Liver (tissue), 9 donors: ENCODE measurements around the gene C10orf62. TPM values are rescaled to one million over a fixed set of nuclear protein-coding genes. Genes with fewer than 3 reads are reported as not detected.

ENCODE experiments used
- DNase-seq: peaks from one replicate; pipeline ENCODE4 v3.0.0-alpha.2; 2017; ENCODE audit warnings: low spot score
- H3K27ac ChIP-seq, 2 donors: one replicate each; pipeline ENCODE4 v1.7.0; 2013; ENCODE audit warnings: inconsistent platforms in 2 of 2, low read length in 2 of 2, control low read depth in 1 of 2, low read depth in 1 of 2, mild to moderate bottlenecking in 1 of 2
- H3K27me3 ChIP-seq, 4 donors: one replicate each; pipeline versions ENCODE4 v1.6.1 to v1.7.0; 2013; ENCODE audit warnings: low read length in 3 of 4, inconsistent platforms in 1 of 4, mild to moderate bottlenecking in 1 of 4, moderate library complexity in 1 of 4; ENCODE audit not compliant: control insufficient read depth in 4 of 4, insufficient read depth in 4 of 4
- H3K36me3 ChIP-seq, 4 donors: one replicate each; pipeline versions ENCODE4 v1.6.1 to v1.7.0; 2013; ENCODE audit warnings: low read length in 3 of 4, mild to moderate bottlenecking in 3 of 4, low read depth in 1 of 4, moderate library complexity in 1 of 4; ENCODE audit not compliant: control insufficient read depth in 4 of 4, insufficient read depth in 3 of 4
- H3K4me1 ChIP-seq, 4 donors: one replicate each; pipeline versions ENCODE4 v1.6.1 to v1.7.0; 2013; ENCODE audit warnings: low read length in 3 of 4, mild to moderate bottlenecking in 3 of 4, moderate library complexity in 1 of 4; ENCODE audit not compliant: control insufficient read depth in 4 of 4, insufficient read depth in 4 of 4
- H3K4me3 ChIP-seq, 3 donors: one replicate each; pipeline versions ENCODE4 v1.6.1 to v1.7.0; 2013; ENCODE audit warnings: low read length in 3 of 3, control low read depth in 1 of 3, low read depth in 1 of 3, mild to moderate bottlenecking in 1 of 3
- H3K9ac ChIP-seq, 2 donors: one replicate each; pipeline ENCODE4 v1.7.0; 2013; ENCODE audit warnings: low read length in 2 of 2, mild to moderate bottlenecking in 2 of 2, moderate library complexity in 2 of 2, control low read depth in 1 of 2, low read depth in 1 of 2
- H3K9me3 ChIP-seq, 4 donors: one replicate each; pipeline versions ENCODE4 v1.6.1 to v1.7.0; 2013; ENCODE audit warnings: low read length in 3 of 4; ENCODE audit not compliant: control insufficient read depth in 4 of 4
- ATF3 ChIP-seq: IDR thresholded peaks from 2 replicates; pipeline ENCODE4 v1.6.1; 2016; ENCODE audit warnings: antibody characterized with exemption
- CTCF ChIP-seq: fragments of 150-350 bp; IDR thresholded peaks from 2 replicates; pipeline ENCODE4 v1.5.1; 2017; ENCODE audit warnings: improper control_type of control experiment, low read depth, low read length; ENCODE audit not compliant: missing input control
- EGR1 ChIP-seq, 2 donors: IDR thresholded peaks; 2 replicates each; pipeline ENCODE4 v1.6.1; 2016 to 2018; ENCODE audit warnings: antibody characterized with exemption in 2 of 2, low read depth in 2 of 2
- FOXA1 ChIP-seq: IDR thresholded peaks from 2 replicates; pipeline ENCODE4 v1.6.1; 2016; ENCODE audit warnings: antibody characterized with exemption
- FOXA2 ChIP-seq: IDR thresholded peaks from 2 replicates; pipeline ENCODE4 v1.6.1; 2016; ENCODE audit warnings: antibody characterized with exemption
- GABPA ChIP-seq, 2 donors: IDR thresholded peaks in 1 of 2; conservative IDR thresholded peaks in 1 of 2; 2 replicates each; pipeline ENCODE4 v1.6.1; 2016; ENCODE audit warnings: antibody characterized with exemption in 2 of 2, mild to moderate bottlenecking in 1 of 2, moderate library complexity in 1 of 2
- HNF4A ChIP-seq, 2 donors: conservative IDR thresholded peaks; 2 replicates each; pipeline ENCODE4 v1.6.1; 2016; ENCODE audit warnings: antibody characterized with exemption in 2 of 2, mild to moderate bottlenecking in 2 of 2
- HNF4G ChIP-seq: IDR thresholded peaks from 2 replicates; pipeline ENCODE4 v1.6.1; 2016; ENCODE audit warnings: antibody characterized with exemption
- JUND ChIP-seq, 2 donors: IDR thresholded peaks; 2 replicates each; pipeline ENCODE4 v1.6.1; 2016; ENCODE audit warnings: antibody characterized with exemption in 2 of 2
- MAX ChIP-seq: IDR thresholded peaks from 2 replicates; pipeline ENCODE4 v1.6.1; 2016; ENCODE audit warnings: antibody characterized with exemption
- NR2F2 ChIP-seq: IDR thresholded peaks from 2 replicates; pipeline ENCODE4 v1.6.1; 2016; ENCODE audit warnings: antibody characterized with exemption
- RAD21 ChIP-seq, 2 donors: IDR thresholded peaks; 2 replicates each; pipeline ENCODE4 v1.6.1; 2016; ENCODE audit warnings: antibody characterized with exemption in 2 of 2, mild to moderate bottlenecking in 2 of 2
- RXRA ChIP-seq, 2 donors: IDR thresholded peaks; 2 replicates each; pipeline ENCODE4 v1.6.1; 2017 to 2018; ENCODE audit warnings: antibody characterized with exemption in 2 of 2, mild to moderate bottlenecking in 1 of 2
- SP1 ChIP-seq: IDR thresholded peaks from 2 replicates; pipeline ENCODE4 v1.6.1; 2018; ENCODE audit warnings: antibody characterized with exemption, mild to moderate bottlenecking
- TAF1 ChIP-seq: conservative IDR thresholded peaks from 2 replicates; pipeline ENCODE4 v1.6.1; 2016; ENCODE audit warnings: antibody characterized with exemption, mild to moderate bottlenecking
- YY1 ChIP-seq: IDR thresholded peaks from 2 replicates; pipeline ENCODE4 v1.6.1; 2016; ENCODE audit warnings: antibody characterized with exemption, mild to moderate bottlenecking
- ZBTB33 ChIP-seq: IDR thresholded peaks from 2 replicates; pipeline ENCODE4 v1.6.1; 2016; ENCODE audit warnings: antibody characterized with exemption
- WGBS: extraction: QIAGEN DNeasy Blood & Tissue Kit; methylation state at CpG from one replicate; pipeline ENCODE4 v1.1.7; 2013; 5-methylcytosine and 5-hydroxymethylcytosine counted together
- polyA plus RNA-seq, 2 donors: library from polyadenylated mRNA; stranded (reverse) in 1 of 2; unstranded in 1 of 2; fragments of 200-250 nt in 1 of 2; fragments of >200 nt in 1 of 2; fragmentation: Nextera tagmentation in 1 of 2; extraction: Ambion mirVana in 1 of 2; gene quantifications; one replicate each; pipeline versions ENCODE4 v1.2.1 to v1.2.3, GENCODE V29; 2013 to 2015
- total RNA-seq, 2 donors: library from RNA; depleted of rRNA; stranded (reverse); fragments of >200 nt; gene quantifications; one replicate each; pipeline ENCODE4 v1.2.3, GENCODE V29; 2014
- TF ChIP-seq, protein P1 (sequence below): IDR thresholded peaks from 2 replicates; pipeline ENCODE4 v1.6.1; 2016; ENCODE audit warnings: antibody characterized with exemption, mild to moderate bottlenecking
- donor health status: healthy.
- donor health status: healthy.
- donor health status: healthy.
- donor health status: healthy.
- donor health status: healthy.

Gene C10orf62
- total and polyA plus RNA-seq, 4 donors, result 0.16 to 3.0 (median 0.41) TPM

DNA sequence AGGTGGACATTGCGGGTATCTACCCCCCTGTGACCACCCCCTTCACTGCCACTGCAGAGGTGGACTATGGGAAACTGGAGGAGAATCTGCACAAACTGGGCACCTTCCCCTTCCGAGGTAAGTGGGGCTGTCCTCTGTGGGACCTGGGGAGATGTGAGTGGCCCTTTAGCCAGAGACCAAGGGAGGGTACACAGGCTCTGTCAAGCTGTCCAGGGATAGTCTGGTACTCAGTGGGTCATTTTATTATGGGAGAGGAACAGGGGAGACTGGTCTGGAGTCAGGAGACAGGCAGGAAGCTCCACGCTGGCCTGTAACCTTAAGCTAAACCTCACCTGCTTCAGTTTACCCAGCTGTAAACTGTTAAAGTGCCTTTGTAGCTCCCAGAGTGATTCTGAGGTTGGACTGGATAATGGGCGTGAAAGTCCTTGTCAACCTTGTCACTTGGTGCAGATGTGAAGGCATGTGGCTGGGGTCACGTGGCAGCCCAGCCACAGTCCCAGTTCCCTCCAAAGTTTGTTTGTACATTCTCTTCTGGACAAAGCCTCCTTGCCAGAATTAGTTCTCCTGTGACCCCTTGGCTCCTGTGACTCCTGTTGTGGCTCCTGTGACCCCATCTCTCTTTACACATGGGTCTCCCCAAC is 4.6 kb upstream of the C10orf62 start:
- Histone ChIP-seq H3K9me3 (no peaks in the 10 kb centered on the region), H3K4me3 (peak overlapping the region; percentile 16 to 56 (median 33)), H3K36me3 (no peaks in the 10 kb centered on the region), H3K27me3 (no peaks in the 10 kb centered on the region), H3K9ac (peak overlapping the region in 1 of 2 donors; percentile 78), H3K4me1 (peaks cover 7 to 52% (median 35%) of the 10 kb centered on the region in 4 donors), H3K27ac (peak overlapping the region; percentile 87 to 89)
- WGBS, result 41% methylated on average over 5 of the region's 5 CpGs
- no peak for DNase-seq
- TF ChIP-seq SP1 (peak; percentile 20), MAX (peak; percentile 90), HNF4A (conservative IDR thresholded peaks at IDR 0.05) (peak in 1 of 2 donors; percentile 54), TAF1 (no peak), NR2F2 (peak; percentile 39), GABPA (IDR thresholded peaks at IDR 0.05 in 1 of 2, conservative IDR thresholded peaks at IDR 0.05 in 1 of 2) (no peak), YY1 (peak; percentile 58), RXRA (IDR thresholded peaks at IDR 0.05) (peak; percentile 45 to 74)

DNA sequence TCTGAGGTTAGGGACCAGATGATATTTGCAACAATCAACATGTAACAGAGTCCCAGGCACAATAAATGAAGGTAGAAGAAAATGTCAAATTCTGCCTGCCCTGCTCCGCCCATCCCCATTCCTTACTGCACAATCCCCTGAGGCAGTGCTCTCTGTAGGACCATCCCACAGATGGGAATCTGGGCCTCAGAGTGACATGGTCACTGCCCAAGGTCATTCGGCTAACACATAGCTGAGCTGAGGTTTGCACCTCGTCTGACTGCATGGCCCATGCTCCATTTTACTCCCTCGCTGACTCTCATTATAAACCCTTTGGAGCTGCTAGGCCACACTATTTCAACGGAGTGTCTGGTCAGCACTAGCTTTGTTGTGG is 4.1 kb upstream of the C10orf62 start:
- Histone ChIP-seq H3K4me1 (peaks cover 7 to 52% (median 37%) of the 10 kb centered on the region in 4 donors), H3K9ac (peak overlapping the region in 1 of 2 donors; percentile 78), H3K27ac (peak overlapping the region; percentile 87 to 89), H3K27me3 (no peaks in the 10 kb centered on the region), H3K9me3 (no peaks in the 10 kb centered on the region), H3K36me3 (no peaks in the 10 kb centered on the region), H3K4me3 (peak overlapping the region; percentile 14 to 56 (median 33))
- no peak for DNase-seq
- 55% methylated on average over 5 of the region's 5 CpGs for WGBS
- no peak for TF ChIP-seq HNF4G
- peak; percentile 36 for TF ChIP-seq YY1
- no peak for TF ChIP-seq EGR1 (IDR thresholded peaks at IDR 0.05; ENCODE audit: low read depth in 2 of 2)

- WGBS, result 87% methylated on average over 2 of the region's 2 CpGs
- Histone ChIP-seq H3K9ac (no peak overlapping the region), H3K4me1 (peaks cover 7 to 52% (median 39%) of the 10 kb centered on the region in 4 donors), H3K27ac (no peak overlapping the region), H3K9me3 (no peaks in the 10 kb centered on the region), H3K36me3 (no peaks in the 10 kb centered on the region), H3K4me3 (no peak overlapping the region), H3K27me3 (no peaks in the 10 kb centered on the region)
- TF ChIP-seq ZBTB33 (no peak), FOXA2 (no peak), HNF4G (no peak), RXRA (IDR thresholded peaks at IDR 0.05) (no peak), NR2F2 (no peak), YY1 (no peak), JUND (IDR thresholded peaks at IDR 0.05) (no peak), HNF4A (conservative IDR thresholded peaks at IDR 0.05) (no peak), TAF1 (no peak), FOXA1 (no peak), GABPA (IDR thresholded peaks at IDR 0.05 in 1 of 2, conservative IDR thresholded peaks at IDR 0.05 in 1 of 2) (no peak), RAD21 (IDR thresholded peaks at IDR 0.05) (no peak), SP1 (no peak), EGR1 (IDR thresholded peaks at IDR 0.05; ENCODE audit: low read depth in 2 of 2) (no peak), CTCF (no peak), MAX (no peak), ATF3 (no peak)
- TF ChIP-seq, protein P1, sequence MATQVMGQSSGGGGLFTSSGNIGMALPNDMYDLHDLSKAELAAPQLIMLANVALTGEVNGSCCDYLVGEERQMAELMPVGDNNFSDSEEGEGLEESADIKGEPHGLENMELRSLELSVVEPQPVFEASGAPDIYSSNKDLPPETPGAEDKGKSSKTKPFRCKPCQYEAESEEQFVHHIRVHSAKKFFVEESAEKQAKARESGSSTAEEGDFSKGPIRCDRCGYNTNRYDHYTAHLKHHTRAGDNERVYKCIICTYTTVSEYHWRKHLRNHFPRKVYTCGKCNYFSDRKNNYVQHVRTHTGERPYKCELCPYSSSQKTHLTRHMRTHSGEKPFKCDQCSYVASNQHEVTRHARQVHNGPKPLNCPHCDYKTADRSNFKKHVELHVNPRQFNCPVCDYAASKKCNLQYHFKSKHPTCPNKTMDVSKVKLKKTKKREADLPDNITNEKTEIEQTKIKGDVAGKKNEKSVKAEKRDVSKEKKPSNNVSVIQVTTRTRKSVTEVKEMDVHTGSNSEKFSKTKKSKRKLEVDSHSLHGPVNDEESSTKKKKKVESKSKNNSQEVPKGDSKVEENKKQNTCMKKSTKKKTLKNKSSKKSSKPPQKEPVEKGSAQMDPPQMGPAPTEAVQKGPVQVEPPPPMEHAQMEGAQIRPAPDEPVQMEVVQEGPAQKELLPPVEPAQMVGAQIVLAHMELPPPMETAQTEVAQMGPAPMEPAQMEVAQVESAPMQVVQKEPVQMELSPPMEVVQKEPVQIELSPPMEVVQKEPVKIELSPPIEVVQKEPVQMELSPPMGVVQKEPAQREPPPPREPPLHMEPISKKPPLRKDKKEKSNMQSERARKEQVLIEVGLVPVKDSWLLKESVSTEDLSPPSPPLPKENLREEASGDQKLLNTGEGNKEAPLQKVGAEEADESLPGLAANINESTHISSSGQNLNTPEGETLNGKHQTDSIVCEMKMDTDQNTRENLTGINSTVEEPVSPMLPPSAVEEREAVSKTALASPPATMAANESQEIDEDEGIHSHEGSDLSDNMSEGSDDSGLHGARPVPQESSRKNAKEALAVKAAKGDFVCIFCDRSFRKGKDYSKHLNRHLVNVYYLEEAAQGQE, result no peak
- DNase-seq, result no peak
Measured at GRCh38 chr10:97587183-97587582, 2.3 kb upstream of the C10orf62 start.
